Endothelial cell of umbilical vein (primary cell): Measurements from ENCODE around the gene TSPEAR.

ENCODE experiments used
- FOS ChIP-seq: IDR thresholded peaks from 2 replicates; pipeline ENCODE4 v1.6.1; 2011; ENCODE audit warnings: mild to moderate bottlenecking, low read length, moderate library complexity, borderline replicate concordance; ENCODE audit not compliant: insufficient read depth
- MYC ChIP-seq: IDR thresholded peaks from one replicate; pipeline ENCODE4 v1.6.1; 2011; ENCODE audit warnings: mild to moderate bottlenecking, low read depth, low read length
- TF ChIP-seq, protein P1 (sequence below), 2 donors: IDR thresholded peaks; 1 replicate in 1 of 2; 2 replicates in 1 of 2; pipeline ENCODE4 v1.5.1; 2011; ENCODE audit warnings: low read length in 2 of 2, mild to moderate bottlenecking in 2 of 2, moderate library complexity in 2 of 2, control low read depth in 1 of 2, inconsistent platforms in 1 of 2, low read depth in 1 of 2; ENCODE audit not compliant: insufficient read depth in 1 of 2; ENCODE audit errors: extremely low read depth in 1 of 2

DNA sequence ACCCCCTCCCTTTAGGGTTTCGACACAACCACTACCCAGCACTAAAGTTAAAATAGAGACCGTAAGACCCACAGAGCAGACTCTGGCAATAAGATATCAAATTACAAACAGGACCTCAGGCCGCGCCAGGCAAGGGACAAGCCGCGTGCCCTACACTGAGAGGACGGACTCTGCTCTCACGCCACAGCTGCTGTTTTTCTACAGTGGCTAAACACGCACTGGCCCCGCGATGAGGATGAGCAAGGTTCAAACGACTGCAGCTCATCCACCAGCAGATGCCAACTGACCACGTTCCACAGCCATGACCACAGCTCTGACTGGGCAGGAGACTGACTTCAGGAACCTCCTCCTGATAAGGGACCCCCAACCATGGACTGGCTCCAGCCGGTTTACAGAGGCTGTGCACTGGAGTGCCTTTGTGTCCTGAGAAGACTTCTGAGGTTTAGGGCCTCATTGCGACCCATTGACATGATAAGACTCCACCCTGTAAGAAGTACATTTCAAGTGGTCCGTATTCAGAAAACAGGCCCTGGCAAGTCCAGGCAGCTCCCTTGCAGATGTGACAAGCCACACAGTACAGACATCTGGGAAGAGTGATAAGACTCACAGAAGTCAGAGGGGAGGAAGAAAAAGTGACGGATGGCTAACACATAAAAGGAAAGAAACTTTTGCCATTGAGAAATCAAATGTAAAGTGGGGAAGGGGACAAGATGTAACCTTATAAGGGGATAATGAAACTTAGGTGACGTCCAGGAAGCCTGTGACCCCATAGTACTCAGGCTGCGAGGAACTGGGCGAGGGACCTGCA is 117.6 kb downstream of the TSPEAR start:
- TF ChIP-seq, protein P1, sequence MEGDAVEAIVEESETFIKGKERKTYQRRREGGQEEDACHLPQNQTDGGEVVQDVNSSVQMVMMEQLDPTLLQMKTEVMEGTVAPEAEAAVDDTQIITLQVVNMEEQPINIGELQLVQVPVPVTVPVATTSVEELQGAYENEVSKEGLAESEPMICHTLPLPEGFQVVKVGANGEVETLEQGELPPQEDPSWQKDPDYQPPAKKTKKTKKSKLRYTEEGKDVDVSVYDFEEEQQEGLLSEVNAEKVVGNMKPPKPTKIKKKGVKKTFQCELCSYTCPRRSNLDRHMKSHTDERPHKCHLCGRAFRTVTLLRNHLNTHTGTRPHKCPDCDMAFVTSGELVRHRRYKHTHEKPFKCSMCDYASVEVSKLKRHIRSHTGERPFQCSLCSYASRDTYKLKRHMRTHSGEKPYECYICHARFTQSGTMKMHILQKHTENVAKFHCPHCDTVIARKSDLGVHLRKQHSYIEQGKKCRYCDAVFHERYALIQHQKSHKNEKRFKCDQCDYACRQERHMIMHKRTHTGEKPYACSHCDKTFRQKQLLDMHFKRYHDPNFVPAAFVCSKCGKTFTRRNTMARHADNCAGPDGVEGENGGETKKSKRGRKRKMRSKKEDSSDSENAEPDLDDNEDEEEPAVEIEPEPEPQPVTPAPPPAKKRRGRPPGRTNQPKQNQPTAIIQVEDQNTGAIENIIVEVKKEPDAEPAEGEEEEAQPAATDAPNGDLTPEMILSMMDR (IDR thresholded peaks at IDR 0.05; ENCODE audit: extremely low read depth in 1 of 2, insufficient read depth in 1 of 2, low read depth in 1 of 2, low read length in 2 of 2) = no peak
- TF ChIP-seq MYC = no peak
- no peak for TF ChIP-seq FOS
